K562 (cell line): ENCODE measurements around the gene CZIB. TPM values are rescaled to one million over a fixed set of nuclear protein-coding genes. Genes with fewer than 3 reads are reported as not detected.

Experiments used
- CC2D1A ChIP-seq: fragments of 450-650 bp; IDR thresholded peaks from 2 replicates; pipeline ENCODE4 v1.6.1; 2017; ENCODE audit warnings: mild to moderate bottlenecking
- KDM4B ChIP-seq, 2 experiments: fragments of 450-650 bp in 1 of 2; sonication (generic) in 1 of 2; IDR thresholded peaks; 2 replicates each; pipeline ENCODE4 v1.6.1; 2016 to 2017; ENCODE audit warnings: borderline replicate concordance in 2 of 2, antibody characterized with exemption in 1 of 2, low read depth in 1 of 2, mild to moderate bottlenecking in 1 of 2
- MEF2D ChIP-seq: conservative IDR thresholded peaks from 2 replicates; pipeline ENCODE4 v1.6.1; 2016; ENCODE audit warnings: low read depth, missing genetic modification characterization, missing compliant biosample characterization
- NEUROD1 ChIP-seq: fragments of 150-350 bp; IDR thresholded peaks from 2 replicates; pipeline ENCODE4 v1.6.1; 2014; ENCODE audit warnings: borderline replicate concordance, low read length, low read depth; ENCODE audit not compliant: partially characterized antibody
- NFRKB ChIP-seq: fragments of 450-650 bp; IDR thresholded peaks from 2 replicates; pipeline ENCODE4 v1.6.1; 2016; ENCODE audit warnings: low read depth
- NR2F6 ChIP-seq: fragments of 450-650 bp; formaldehyde crosslinking; IDR thresholded peaks from 2 replicates; pipeline ENCODE4 v1.4.0; 2020; ENCODE audit warnings: mild to moderate bottlenecking
- REST ChIP-seq, 2 experiments: fragments of 450-650 bp; formaldehyde crosslinking in 1 of 2; IDR thresholded peaks; 2 replicates each; pipeline versions ENCODE4 v1.4.0 to v1.6.1; 2014 to 2020; ENCODE audit warnings: mild to moderate bottlenecking in 2 of 2, borderline replicate concordance in 1 of 2, low read depth in 1 of 2
- SMAD4 ChIP-seq: fragments of 250-450 bp; sonication (Bioruptor Pico); conservative IDR thresholded peaks from 2 replicates; pipeline ENCODE4 v1.8.0; 2021; ENCODE audit warnings: inconsistent platforms, mild to moderate bottlenecking, moderate library complexity
- ZBTB33 ChIP-seq: sonication (generic); formaldehyde crosslinking; IDR thresholded peaks from 2 replicates; pipeline ENCODE4 v1.8.1; 2023; ENCODE audit warnings: mild to moderate bottlenecking, missing genetic modification reagents
- ZC3H8 ChIP-seq: fragments of 450-650 bp; IDR thresholded peaks from 2 replicates; pipeline ENCODE4 v1.6.1; 2017
- ZNF146 ChIP-seq: IDR thresholded peaks from one replicate; pipeline ENCODE4 v1.6.1; 2018; ENCODE audit warnings: missing compliant biosample characterization; ENCODE audit not compliant: unreplicated experiment
- ZNF347 ChIP-seq: fragments of 450-650 bp; formaldehyde crosslinking; IDR thresholded peaks from 2 replicates; pipeline ENCODE4 v1.4.0; 2020; ENCODE audit warnings: low read depth, mild to moderate bottlenecking, moderate library complexity
- ZNF780A ChIP-seq: fragments of 250-450 bp; sonication (Bioruptor Pico); IDR thresholded peaks from 2 replicates; pipeline ENCODE4 v1.5.0; 2021; ENCODE audit warnings: mild to moderate bottlenecking
- polyA plus RNA-seq, 8 experiments: library from polyadenylated mRNA; depleted of rRNA in 4 of 8; stranded (reverse) in 5 of 8; unstranded in 3 of 8; fragments of >200 nt; fragmentation: Nextera tagmentation in 2 of 8; fragmentation: Illumina TruSeq in 1 of 8; extraction: Ambion mirVana in 2 of 8; extraction: Trizol in 1 of 8; gene quantifications; 2 replicates each; pipeline versions ENCODE4 v1.2.1 to v1.2.3, GENCODE V29; 2011 to 2014; ENCODE audit warnings: inconsistent platforms in 1 of 8, missing spikeins in 1 of 8
- total RNA-seq, 7 experiments: library from RNA; depleted of rRNA in 6 of 7; stranded (reverse); fragments of >200 nt in 6 of 7; fragmentation: Illumina TruSeq in 2 of 7; extraction: Trizol in 2 of 7; gene quantifications; 2 replicates each; pipeline versions ENCODE4 v1.2.1 to v1.2.3, GENCODE V29; 2011 to 2021; ENCODE audit warnings: low replicate concordance in 1 of 7
- TF ChIP-seq, protein P1 (sequence below): fragments of 450-650 bp; formaldehyde crosslinking; conservative IDR thresholded peaks from 2 replicates; pipeline ENCODE4 v1.4.0; 2022; ENCODE audit warnings: mild to moderate bottlenecking, missing genetic modification characterization

Gene CZIB
- total and polyA plus RNA-seq, 9 of the 15 experiments (the other 6 are each of a cell fraction or from before 2014, with no cell fraction given) = 52.6 to 111 (median 80.0) TPM

- TF ChIP-seq, protein P1, sequence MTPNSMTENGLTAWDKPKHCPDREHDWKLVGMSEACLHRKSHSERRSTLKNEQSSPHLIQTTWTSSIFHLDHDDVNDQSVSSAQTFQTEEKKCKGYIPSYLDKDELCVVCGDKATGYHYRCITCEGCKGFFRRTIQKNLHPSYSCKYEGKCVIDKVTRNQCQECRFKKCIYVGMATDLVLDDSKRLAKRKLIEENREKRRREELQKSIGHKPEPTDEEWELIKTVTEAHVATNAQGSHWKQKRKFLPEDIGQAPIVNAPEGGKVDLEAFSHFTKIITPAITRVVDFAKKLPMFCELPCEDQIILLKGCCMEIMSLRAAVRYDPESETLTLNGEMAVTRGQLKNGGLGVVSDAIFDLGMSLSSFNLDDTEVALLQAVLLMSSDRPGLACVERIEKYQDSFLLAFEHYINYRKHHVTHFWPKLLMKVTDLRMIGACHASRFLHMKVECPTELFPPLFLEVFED = peak; percentile 91
- TF ChIP-seq NFRKB = no peak
- TF ChIP-seq ZC3H8 = no peak
- TF ChIP-seq SMAD4 (CRISPR knock-in tag) = 0 out of 2 replicates have a peak, but pooled peaks have one; percentile 53
- TF ChIP-seq ZNF347 = no peak
- peak; percentile 54; the same call in 1 of the 2 replicates for TF ChIP-seq REST (IDR thresholded peaks at IDR 0.05; ENCODE audit: borderline replicate concordance)
- TF ChIP-seq REST (CRISPR knock-in tag; IDR thresholded peaks at IDR 0.05; ENCODE audit: low read depth) = 0 out of 2 replicates have a peak, but pooled peaks have one; percentile 59
- no peak for TF ChIP-seq ZNF780A (CRISPR knock-in tag)
- peak in 1 of 2 experiments; percentile 85; a peak in 1 of 4 replicates for TF ChIP-seq KDM4B (IDR thresholded peaks at IDR 0.05; ENCODE audit: borderline replicate concordance in 2 of 2, low read depth in 1 of 2)
- no peak for TF ChIP-seq CC2D1A
- TF ChIP-seq NR2F6 = no peak
- TF ChIP-seq ZNF146 = no peak
- TF ChIP-seq ZBTB33 (CRISPR knock-in tag) = no peak; the same call in 1 of the 2 replicates
- no peak for TF ChIP-seq NEUROD1
- TF ChIP-seq MEF2D (tag) = no peak; the same call in 1 of the 2 replicates
Measured at GRCh38 chr1:53220171-53220961, at the start of gene CZIB (continued).
